Frontal cortex (tissue), 4 donors: ENCODE measurements around the gene ZNF816. TPM values are rescaled to one million over a fixed set of nuclear protein-coding genes. Genes with fewer than 3 reads are reported as not detected.
A peak's percentile ranks its signal among the peaks of the same experiment; 100 is the strongest.
"Not testable (repeated sequence)": the region's sequence is repeated elsewhere in the genome, so short reads cannot be mapped to it uniquely, and the experiment has no call there.

Experiments
- DNase-seq, 2 donors: peaks; one replicate each; pipeline ENCODE4 v3.0.0; 2012; ENCODE audit warnings: low spot score in 2 of 2
- FAIRE-seq: peaks from 2 replicates; lab custom pipeline; 2012; peaks lifted over from hg19 to GRCh38; lab: Jason Lieb, UNC
- total RNA-seq: library from RNA; depleted of rRNA; stranded (reverse); fragments of >200 nt; gene quantifications from one replicate; pipeline ENCODE4 v1.2.3, GENCODE V29; 2014
- donor health status: control.
- donor health status: control.
- donor health status: control.

ZNF816 gene
- total RNA-seq, 1 donor from 2014 or later: 2.4 TPM

- FAIRE-seq: no peak
These were observed 25.7 kb downstream of the ZNF816 start for GRCh38 chr19:52936954-52937325.

GRCh38 chr19:52936151-52936953, 26.3 kb downstream of the ZNF816 start:
- DNase-seq (no peak), FAIRE-seq (no peak)

More at GRCh38 chr19:52936954-52937325, 25.7 kb downstream of the ZNF816 start:
- no peak for DNase-seq

GRCh38 chr19:52935434-52935833, 27.2 kb downstream of the ZNF816 start:
- DNase-seq: no peak
- no peak for FAIRE-seq

- DNase-seq, FAIRE-seq: not testable (repeated sequence)
These were observed 38.0 kb downstream of the ZNF816 start for GRCh38 chr19:52924641-52925040.

GRCh38 chr19:52923778-52924593, 38.7 kb downstream of the ZNF816 start:
- no peak for FAIRE-seq

GRCh38 chr19:52922841-52923777, 39.6 kb downstream of the ZNF816 start, which contains the start of gene ZNF888:
ZNF888 (minus strand) TSS chr19:52923428; CDS start chr19:52917873, 5,555 bp downstream.
- DNase-seq (peak; percentile 38 to 80), FAIRE-seq (no peak)

More at GRCh38 chr19:52923778-52924593, 38.7 kb downstream of the ZNF816 start:
- no peak for DNase-seq

GRCh38 chr19:52917531-52917930, 45.1 kb downstream of the ZNF816 start:
- DNase-seq (no peak), FAIRE-seq (no peak)

- FAIRE-seq (no peak), DNase-seq (no peak)
These were observed 52.0 kb downstream of the ZNF816 start for GRCh38 chr19:52910648-52911047.

GRCh38 chr19:52904052-52904780, 58.5 kb downstream of the ZNF816 start:
- DNase-seq, FAIRE-seq: not testable (repeated sequence)

GRCh38 chr19:52901842-52902241, 60.8 kb downstream of the ZNF816 start:
- DNase-seq: no peak
- FAIRE-seq: no peak

Other genes with a start within 250 kb of the ZNF816 start
- 20.4 TPM for gene ZNF611, start 227.8 kb downstream of the ZNF816 start, total RNA-seq
- gene ZNF600, start 176.1 kb downstream of the ZNF816 start, total RNA-seq: 0.41 TPM
- gene ZNF28, start 141.2 kb downstream of the ZNF816 start, total RNA-seq: 36.3 TPM
- 57.9 TPM for gene ZNF468, start 105.3 kb downstream of the ZNF816 start, total RNA-seq
- 32.2 TPM for gene ZNF320, start 65.2 kb downstream of the ZNF816 start, total RNA-seq
- 3.3 TPM for gene ZNF888, start 39.5 kb downstream of the ZNF816 start, total RNA-seq
- not detected for gene ERVV-1, start 51.0 kb upstream of the ZNF816 start, total RNA-seq
- gene ERVV-2, start 81.9 kb upstream of the ZNF816 start, total RNA-seq: not detected
- 26.5 TPM for gene ZNF160, start 140.5 kb upstream of the ZNF816 start, total RNA-seq
- 23.6 TPM for gene ZNF415, start 170.0 kb upstream of the ZNF816 start, total RNA-seq
- 24.5 TPM for gene ZNF347, start 196.2 kb upstream of the ZNF816 start, total RNA-seq
- 6.1 TPM for gene ZNF665, start 230.5 kb upstream of the ZNF816 start, total RNA-seq